SK-N-MC (cell line): ENCODE results near the gene MMAB.

ENCODE experiments used
- EZH2 ChIP-seq: fragments of 200-600 bp; sonication (generic); IDR thresholded peaks from one replicate; pipeline ENCODE4 v1.6.1; 2017; ENCODE audit warnings: antibody characterized with exemption
- POLR2AphosphoS5 ChIP-seq: IDR thresholded peaks from 2 replicates; pipeline ENCODE4 v1.6.1; 2012; ENCODE audit warnings: mild to moderate bottlenecking, low read depth, low read length, borderline replicate concordance

DNA sequence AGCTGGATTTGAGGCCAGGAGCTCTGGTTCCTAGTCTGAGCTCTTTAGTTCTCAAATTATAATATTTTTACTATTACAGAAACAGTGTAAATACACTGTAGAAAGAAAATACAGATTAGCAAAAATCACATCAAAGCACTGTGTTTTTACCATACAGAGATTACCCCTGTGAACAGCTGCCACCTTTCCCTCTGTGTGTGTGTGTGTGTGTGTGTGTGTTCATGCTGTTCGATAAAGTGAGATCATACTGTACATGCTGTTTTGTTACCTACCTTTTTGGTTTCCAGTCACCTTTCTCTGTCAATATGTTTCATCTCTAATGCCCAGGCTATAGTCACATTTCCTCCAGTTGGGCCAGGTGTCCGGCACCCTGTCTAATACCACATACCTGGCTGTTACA is 27.2 kb upstream of the MMAB start:
- TF ChIP-seq EZH2 (no peak), POLR2AphosphoS5 (no peak)
